ENCODE results near the gene RBM20.

GRCh38 chr10:110709444-110709828, 65.3 kb downstream of the RBM20 start:
- TF ChIP-seq CTCF (IDR thresholded peaks at IDR 0.05): no peak
- TF ChIP-seq POLR2A (IDR thresholded peaks at IDR 0.05): no peak
